Inferior parietal cortex (tissue), 1 donor: ENCODE data around the gene JPH3.

Source experiments
- DNase-seq: peaks from one replicate; pipeline ENCODE4 v3.0.0-alpha.2; 2016; ENCODE audit errors: extremely low spot score

Gene JPH3

GRCh38 chr16:87696726-87697125 is 94.4 kb downstream of the JPH3 start:
- peak; percentile 31 for DNase-seq

GRCh38 chr16:87697256-87697655 is 94.9 kb downstream of the JPH3 start:
- DNase-seq: no peak

GRCh38 chr16:87697792-87698191 is 95.5 kb downstream of the JPH3 start:
- DNase-seq: no peak

GRCh38 chr16:87698241-87698640 is 95.9 kb downstream of the JPH3 start:
- no peak for DNase-seq

GRCh38 chr16:87698676-87699199 is 96.4 kb downstream of the JPH3 start:
- DNase-seq: no peak

- DNase-seq: no peak
Observed at GRCh38 chr16:87700406-87701077, 98.2 kb downstream of the JPH3 start.

GRCh38 chr16:87701078-87701460 is 98.8 kb downstream of the JPH3 start:
- DNase-seq: no peak

- no peak for DNase-seq
Observed at GRCh38 chr16:87701505-87701921, 99.2 kb downstream of the JPH3 start.

GRCh38 chr16:87702325-87702811 is 100.1 kb downstream of the JPH3 start:
- no peak for DNase-seq

GRCh38 chr16:87703071-87703470 is 100.8 kb downstream of the JPH3 start:
- DNase-seq: no peak

- no peak for DNase-seq
Observed at GRCh38 chr16:87703835-87704375, 101.6 kb downstream of the JPH3 start.

- DNase-seq: no peak
Observed at GRCh38 chr16:87704754-87705353, 102.5 kb downstream of the JPH3 start.

- DNase-seq: no peak
Observed at GRCh38 chr16:87705771-87706277, 103.5 kb downstream of the JPH3 start.

- no peak for DNase-seq
Observed at GRCh38 chr16:87706278-87707000, 104.1 kb downstream of the JPH3 start.

GRCh38 chr16:87707097-87707496 is 104.8 kb downstream of the JPH3 start:
- DNase-seq: no peak

- no peak for DNase-seq
Observed at GRCh38 chr16:87707714-87708580, 105.6 kb downstream of the JPH3 start.

- no peak for DNase-seq
Observed at GRCh38 chr16:87708881-87709638, 106.8 kb downstream of the JPH3 start.

- no peak for DNase-seq
Observed at GRCh38 chr16:87709677-87710076, 107.4 kb downstream of the JPH3 start.

GRCh38 chr16:87710887-87711286 is 108.6 kb downstream of the JPH3 start:
- DNase-seq: no peak

- DNase-seq: no peak
Observed at GRCh38 chr16:87712184-87712762, 110.0 kb downstream of the JPH3 start.
